Thyroid gland (tissue), 4 donors: ENCODE data around the gene PARD6B. TPM values are rescaled to one million over a fixed set of nuclear protein-coding genes. Genes with fewer than 3 reads are reported as not detected.
A peak's percentile ranks its signal among the peaks of the same experiment; 100 is the strongest.
"Not testable (repeated sequence)": the region's sequence is repeated elsewhere in the genome, so short reads cannot be mapped to it uniquely, and the experiment has no call there.

Source experiments
- DNase-seq, 2 donors: peaks; one replicate each; pipeline ENCODE4 v3.0.0-alpha.2; 2019
- H3K27ac ChIP-seq, 3 donors: fragments of 200-600 bp; sonication (generic); 1 replicate in 2 of 3; 2 replicates in 1 of 3; pipeline ENCODE4 v1.5.1; 2016 to 2019; ENCODE audit warnings: mild to moderate bottlenecking in 1 of 3, moderate library complexity in 1 of 3
- H3K27me3 ChIP-seq: fragments of 200-600 bp; sonication (generic); one replicate; pipeline ENCODE4 v1.5.1; 2019
- H3K36me3 ChIP-seq, 2 donors: fragments of 200-600 bp; sonication (generic); one replicate each; pipeline ENCODE4 v1.5.1; 2016 to 2019
- H3K4me1 ChIP-seq, 2 donors: fragments of 200-600 bp; sonication (generic); one replicate each; pipeline ENCODE4 v1.5.1; 2017 to 2019
- H3K4me3 ChIP-seq, 3 donors: fragments of 200-600 bp; sonication (generic); replicated peaks in 1 of 3; 1 replicate in 2 of 3; 2 replicates in 1 of 3; pipeline ENCODE4 v1.5.1; 2016; ENCODE audit warnings: mild to moderate bottlenecking in 1 of 3
- H3K9me3 ChIP-seq: fragments of 200-600 bp; sonication (generic); one replicate; pipeline ENCODE4 v1.5.1; 2017
- POLR2A ChIP-seq, 2 donors: fragments of 450-650 bp; IDR thresholded peaks; one replicate each; pipeline ENCODE4 v1.6.1; 2017; ENCODE audit warnings: antibody characterized with exemption in 2 of 2, mild to moderate bottlenecking in 2 of 2, moderate library complexity in 1 of 2
- WGBS, 2 donors: methylation state at CpG; one replicate each; pipeline ENCODE4 v1.1.5; 2017; 5-methylcytosine and 5-hydroxymethylcytosine counted together
- intact Hi-C: fragments of 100-400 bp; cut with DNase I; formaldehyde crosslinking; loops from one replicate; pipeline ENCODE4 v1.15.1; 2023
- total RNA-seq, 4 donors: library from RNA; depleted of rRNA; stranded (reverse); fragments of >200 nt; gene quantifications; one replicate each; pipeline ENCODE4 v1.2.3, GENCODE V29; 2016
- TF ChIP-seq, protein P1 (sequence below), 6 experiments: fragments of 200-600 bp in 3 of 6; fragments of 450-650 bp in 3 of 6; sonication (generic) in 3 of 6; IDR thresholded peaks; one replicate each; pipeline ENCODE4 v1.5.1; 2016 to 2019; ENCODE audit warnings: antibody characterized with exemption in 6 of 6, mild to moderate bottlenecking in 2 of 6, inconsistent platforms in 1 of 6, moderate library complexity in 1 of 6

The PARD6B gene
- total RNA-seq, 4 donors from 2014 or later, result 14.3 to 18.1 (median 17.7) TPM

DNA sequence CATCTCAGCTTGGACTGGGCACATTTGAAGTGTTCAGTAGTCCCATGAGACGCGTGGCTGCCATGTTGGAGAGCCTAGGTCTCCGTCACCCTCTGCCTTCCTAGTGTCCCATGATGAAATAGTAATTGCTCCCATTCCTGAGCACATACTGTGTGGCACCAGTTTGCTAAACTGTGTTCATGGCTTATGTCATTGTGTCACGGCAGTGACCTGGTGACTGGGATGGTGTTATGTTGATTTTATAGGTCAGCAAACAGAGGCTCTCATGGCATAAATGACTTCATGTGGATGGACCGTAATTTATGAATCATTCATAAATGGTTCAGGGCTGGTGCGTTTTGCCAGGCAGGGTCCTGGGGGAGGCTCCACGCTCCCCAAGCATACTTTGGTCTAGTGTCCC, 67.3 kb downstream of the PARD6B start:
- H3K4me1 ChIP-seq, result peaks cover 4 to 26% of the 10 kb centered on the region in 2 donors
- H3K27me3 ChIP-seq, result no peaks in the 10 kb centered on the region
- H3K9me3 ChIP-seq, result no peaks in the 10 kb centered on the region
- no peak overlapping the region for H3K4me3 ChIP-seq
- H3K36me3 ChIP-seq, result no peaks in the 10 kb centered on the region
- WGBS, 2 donors, result 89 to 90% methylated on average over 7 of the region's 7 CpGs
- H3K27ac ChIP-seq, result peak overlapping the region; percentile 88 to 91 (median 90)
- intact Hi-C loops, result no loop called here
- TF ChIP-seq POLR2A (IDR thresholded peaks at IDR 0.05), result no peak
- DNase-seq, result no peak

DNA sequence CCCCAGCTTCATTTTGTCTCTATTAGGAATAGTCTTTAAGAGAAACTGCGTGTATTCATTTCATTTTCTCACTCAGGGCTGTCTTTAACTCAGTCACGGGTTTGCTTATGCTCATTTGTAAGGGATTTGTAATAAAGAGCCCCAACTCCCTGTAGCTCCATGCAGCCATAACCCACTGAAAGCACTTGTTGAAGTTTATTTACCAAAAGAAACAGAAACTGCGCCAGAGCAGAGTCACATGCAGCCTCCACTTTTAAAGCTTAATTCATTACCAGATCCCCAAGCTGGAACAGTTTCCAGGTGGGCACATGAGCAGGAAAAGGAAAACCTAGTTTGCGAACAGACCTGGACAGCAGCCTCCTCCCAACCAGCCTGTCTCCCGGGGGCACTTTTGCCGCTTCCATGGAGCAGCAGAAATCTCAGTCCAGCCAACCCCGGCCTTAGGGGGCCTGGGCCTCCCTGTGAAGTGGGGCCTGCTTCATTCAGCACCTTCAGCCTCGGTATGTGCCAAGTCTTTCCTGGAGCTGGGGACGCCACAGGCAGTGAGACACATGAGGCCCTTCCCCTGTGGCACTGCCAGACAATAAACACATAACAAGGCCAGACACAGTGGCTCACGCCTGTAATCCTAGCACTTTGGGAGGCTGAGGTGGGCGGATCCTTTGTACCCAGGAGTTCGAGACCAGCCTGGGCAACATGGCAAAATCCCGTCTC, 68.0 kb downstream of the PARD6B start:
- 58 to 61% methylated on average over 13 of the region's 13 CpGs for WGBS, 2 donors
- TF ChIP-seq POLR2A (IDR thresholded peaks at IDR 0.05), result peak in 1 of 2 donors; percentile 38
- TF ChIP-seq, protein P1, sequence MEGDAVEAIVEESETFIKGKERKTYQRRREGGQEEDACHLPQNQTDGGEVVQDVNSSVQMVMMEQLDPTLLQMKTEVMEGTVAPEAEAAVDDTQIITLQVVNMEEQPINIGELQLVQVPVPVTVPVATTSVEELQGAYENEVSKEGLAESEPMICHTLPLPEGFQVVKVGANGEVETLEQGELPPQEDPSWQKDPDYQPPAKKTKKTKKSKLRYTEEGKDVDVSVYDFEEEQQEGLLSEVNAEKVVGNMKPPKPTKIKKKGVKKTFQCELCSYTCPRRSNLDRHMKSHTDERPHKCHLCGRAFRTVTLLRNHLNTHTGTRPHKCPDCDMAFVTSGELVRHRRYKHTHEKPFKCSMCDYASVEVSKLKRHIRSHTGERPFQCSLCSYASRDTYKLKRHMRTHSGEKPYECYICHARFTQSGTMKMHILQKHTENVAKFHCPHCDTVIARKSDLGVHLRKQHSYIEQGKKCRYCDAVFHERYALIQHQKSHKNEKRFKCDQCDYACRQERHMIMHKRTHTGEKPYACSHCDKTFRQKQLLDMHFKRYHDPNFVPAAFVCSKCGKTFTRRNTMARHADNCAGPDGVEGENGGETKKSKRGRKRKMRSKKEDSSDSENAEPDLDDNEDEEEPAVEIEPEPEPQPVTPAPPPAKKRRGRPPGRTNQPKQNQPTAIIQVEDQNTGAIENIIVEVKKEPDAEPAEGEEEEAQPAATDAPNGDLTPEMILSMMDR (IDR thresholded peaks at IDR 0.05), result no peak
- Histone ChIP-seq H3K9me3 (no peaks in the 10 kb centered on the region), H3K36me3 (no peaks in the 10 kb centered on the region), H3K27me3 (no peaks in the 10 kb centered on the region), H3K27ac (peak overlapping the region; percentile 88 to 91 (median 90)), H3K4me1 (peaks cover 3 to 22% of the 10 kb centered on the region in 2 donors), H3K4me3 (no peak overlapping the region)
- DNase-seq, result peak; percentile 57 to 58
- intact Hi-C loops, result no loop called here

DNA sequence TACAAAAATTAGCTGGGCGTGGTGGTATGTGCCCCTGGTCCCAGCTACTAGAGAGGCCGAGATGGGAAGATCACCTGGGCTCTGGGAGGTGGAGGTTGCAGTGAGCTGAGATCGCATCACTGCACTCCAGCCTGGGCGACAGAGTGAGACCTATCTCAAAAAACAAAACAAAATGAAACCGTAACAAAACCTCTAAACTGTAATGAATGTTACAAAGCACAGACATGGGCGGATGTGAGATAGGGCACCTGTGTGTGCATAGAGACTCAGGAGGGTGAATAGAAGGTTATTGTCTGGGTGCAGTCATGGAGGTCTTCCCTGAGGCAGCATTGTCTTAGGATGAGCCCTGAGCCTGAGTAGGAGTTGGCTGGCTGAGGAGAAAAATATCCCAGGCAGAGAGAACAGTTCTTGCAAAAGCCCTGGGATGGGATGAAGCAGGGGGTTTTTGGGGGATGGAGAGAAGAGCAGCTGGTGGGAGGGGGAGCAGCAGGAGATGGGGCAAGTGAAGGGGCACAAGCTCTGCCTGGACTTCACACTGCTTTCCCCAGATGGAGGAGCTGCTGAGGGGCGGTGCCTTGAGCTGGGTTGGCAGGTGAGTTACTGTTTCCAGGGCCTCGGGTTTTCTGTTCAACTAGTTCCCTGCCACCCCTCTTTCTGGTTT, 68.6 kb downstream of the PARD6B start:
- intact Hi-C loops, result no loop called here
- Histone ChIP-seq H3K27me3 (no peaks in the 10 kb centered on the region), H3K27ac (peak overlapping the region; percentile 88 to 91 (median 90)), H3K4me3 (no peak overlapping the region), H3K36me3 (no peaks in the 10 kb centered on the region), H3K4me1 (peaks cover 0 to 20% of the 10 kb centered on the region in 2 donors), H3K9me3 (no peaks in the 10 kb centered on the region)
- DNase-seq, result no peak
- WGBS, 2 donors, result 85 to 86% methylated on average over 8 of the region's 8 CpGs
- TF ChIP-seq, protein P1 (IDR thresholded peaks at IDR 0.05), result no peak
- no peak for TF ChIP-seq POLR2A (IDR thresholded peaks at IDR 0.05)

DNA sequence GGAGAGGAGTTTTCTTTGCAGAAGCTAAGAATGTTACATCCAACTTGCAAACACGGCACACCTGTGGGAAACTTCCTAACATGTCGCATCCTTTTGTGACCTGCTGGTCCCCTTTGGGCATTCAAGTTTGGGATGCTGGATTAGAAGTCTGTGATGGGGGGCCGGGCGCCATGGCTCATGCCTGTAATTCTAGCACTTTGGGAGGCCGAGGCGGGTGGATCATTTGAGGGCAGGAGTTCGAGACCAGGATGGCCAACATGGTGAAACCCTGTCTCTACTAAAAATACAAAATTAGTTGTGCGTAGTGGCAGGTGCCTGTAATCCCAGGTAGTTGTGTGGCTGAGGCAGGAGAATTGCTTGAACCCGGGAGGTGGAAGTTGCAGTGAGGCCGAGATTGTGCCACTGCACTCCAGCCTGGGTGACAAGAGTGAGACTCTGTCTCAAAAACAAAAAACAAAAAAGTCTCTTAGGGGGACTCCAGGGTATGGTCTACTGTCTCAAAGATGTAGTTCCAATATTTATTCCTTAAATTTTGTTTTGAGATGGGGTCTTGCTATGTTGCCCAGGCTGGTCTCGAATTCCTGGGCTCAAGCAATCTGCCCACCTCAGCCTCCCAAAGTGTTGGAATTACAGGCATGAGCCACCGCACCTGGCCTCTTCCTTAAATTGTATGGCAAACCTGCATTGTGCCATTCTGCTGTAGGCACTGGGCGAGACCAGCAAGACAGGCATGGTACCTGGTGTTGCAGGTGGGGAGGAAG, 69.8 kb downstream of the PARD6B start:
- intact Hi-C loops, H3K4me3 ChIP-seq, H3K9me3 ChIP-seq, H3K27me3 ChIP-seq, DNase-seq, H3K27ac ChIP-seq, H3K36me3 ChIP-seq: not testable (repeated sequence)
- WGBS, 2 donors, result 89 to 97% methylated on average over 13 of the region's 13 CpGs
- H3K4me1 ChIP-seq, result peaks cover 0 to 15% of the 10 kb centered on the region in 2 donors

DNA sequence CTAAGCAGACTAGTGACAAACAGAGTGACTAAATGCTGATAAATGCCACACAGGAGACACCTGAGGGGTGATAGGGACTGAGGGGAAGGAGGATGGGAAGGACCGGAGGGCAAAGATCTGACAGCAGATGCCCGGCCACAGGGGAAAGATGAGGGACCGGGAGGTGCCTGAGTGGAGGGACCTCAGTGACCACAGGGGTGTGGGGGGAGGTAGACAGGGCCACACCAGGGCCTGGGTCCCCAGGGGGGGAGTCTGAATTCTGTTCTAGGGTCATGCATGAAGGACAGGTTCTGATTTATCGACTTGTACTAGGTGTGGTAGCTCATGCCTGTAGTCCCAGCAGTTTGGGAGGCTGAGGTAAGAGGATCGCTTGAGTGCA, 70.4 kb downstream of the PARD6B start:
- no peaks in the 10 kb centered on the region for H3K27me3 ChIP-seq
- intact Hi-C loops, result no loop called here
- no peak overlapping the region for H3K4me3 ChIP-seq
- H3K4me1 ChIP-seq, result peaks cover 0 to 15% of the 10 kb centered on the region in 2 donors
- DNase-seq, result no peak
- H3K9me3 ChIP-seq, result no peaks in the 10 kb centered on the region
- 93 to 98% methylated on average over 5 of the region's 5 CpGs for WGBS, 2 donors
- H3K36me3 ChIP-seq, result no peaks in the 10 kb centered on the region
- TF ChIP-seq, protein P1 (IDR thresholded peaks at IDR 0.05), result no peak
- TF ChIP-seq POLR2A (IDR thresholded peaks at IDR 0.05), result no peak
- H3K27ac ChIP-seq, result no peak overlapping the region
